ENCODE data around the gene ZNF75A. TPM values are rescaled to one million over a fixed set of nuclear protein-coding genes. Genes with fewer than 3 reads are reported as not detected.

ZNF75A gene
- total RNA-seq, 1 experiment from 2014 or later = 10.3 TPM

- no peak overlapping the region for H3K4me2 ChIP-seq (ENCODE audit: low read length)
- no peak overlapping the region for H2AFZ ChIP-seq (ENCODE audit: low read depth, low read length, poor library complexity, severe bottlenecking)
- H3K9me3 ChIP-seq (ENCODE audit: control insufficient read depth in 1 of 2, insufficient read depth in 1 of 2, low read depth in 1 of 2, low read length in 2 of 2) = peaks cover 12 to 24% of the 10 kb centered on the region in 2 experiments; a peak in 3 of 4 replicates
- TF ChIP-seq SRF (IDR thresholded peaks at IDR 0.05; ENCODE audit: low read depth) = no peak
- no peaks in the 10 kb centered on the region for H3K9me2 ChIP-seq (ENCODE audit: insufficient read depth)
- H3K4me3 ChIP-seq (replicated peaks in 1 of 2; ENCODE audit: low read depth in 1 of 2, low read length in 2 of 2) = no peak overlapping the region
- H3K9ac ChIP-seq (ENCODE audit: low read length) = no peak overlapping the region
- DNase-seq (ENCODE audit: low read depth, low spot score) = no peak
- peaks cover 6 to 28% of the 10 kb centered on the region in 2 experiments for H3K36me3 ChIP-seq (ENCODE audit: control insufficient read depth in 1 of 2, insufficient read depth in 2 of 2, low read length in 2 of 2)
- H3K27me3 ChIP-seq (ENCODE audit: insufficient read depth, low read length) = no peaks in the 10 kb centered on the region
- BruUV-seq (replicated peaks) = no TSS peak
- H3K79me2 ChIP-seq (ENCODE audit: insufficient read depth, low read length) = peaks cover 10% of the 10 kb centered on the region
- no peaks in the 10 kb centered on the region for H4K20me1 ChIP-seq (ENCODE audit: insufficient read depth)
- ChIA-PET CTCF (no interaction called here), RAD21 (ENCODE audit: low non-redundant PET in 1 of 2, low total read pairs in 2 of 2, uncharacterized antibody in 2 of 2, unreplicated experiment in 2 of 2) (no interaction called here), POLR2A (no interaction called here)
- intact Hi-C loops (cut with micrococcal nuclease) = no loop called here
- ATAC-seq = no peak
- H3K4me1 ChIP-seq (ENCODE audit: control insufficient read depth in 1 of 2, insufficient read depth in 2 of 2, low read length in 2 of 2) = no peaks in the 10 kb centered on the region
- no peak overlapping the region for H3K27ac ChIP-seq (ENCODE audit: low read depth, low read length)
Measured at GRCh38 chr16:3295209-3295608, 10.1 kb upstream of the ZNF75A start.

GRCh38 chr16:3295783-3296182, 9.5 kb upstream of the ZNF75A start:
- peaks cover 6 to 18% of the 10 kb centered on the region in 2 experiments; a peak in 3 of 4 replicates for H3K9me3 ChIP-seq (ENCODE audit: control insufficient read depth in 1 of 2, insufficient read depth in 1 of 2, low read depth in 1 of 2, low read length in 2 of 2)
- H3K9ac ChIP-seq (ENCODE audit: low read length) = no peak overlapping the region
- H3K4me1 ChIP-seq (ENCODE audit: control insufficient read depth in 1 of 2, insufficient read depth in 2 of 2, low read length in 2 of 2) = no peaks in the 10 kb centered on the region
- no peak for TF ChIP-seq FOSL1 (IDR thresholded peaks at IDR 0.05; ENCODE audit: low read depth)
- TF ChIP-seq CTCF (IDR thresholded peaks at IDR 0.05 in 2 of 3, conservative IDR thresholded peaks at IDR 0.05 in 1 of 3; ENCODE audit: borderline replicate concordance in 1 of 3, insufficient read depth in 1 of 3, low read depth in 2 of 3, low read length in 2 of 3) = no peak
- no peak for TF ChIP-seq ZNF274 (IDR thresholded peaks at IDR 0.05; ENCODE audit: low read depth, low read length)
- TF ChIP-seq ZFX (IDR thresholded peaks at IDR 0.05) = no peak
- TF ChIP-seq SP1 (IDR thresholded peaks at IDR 0.05; ENCODE audit: low read depth) = no peak
- TF ChIP-seq POLR2AphosphoS5 (IDR thresholded peaks at IDR 0.05; ENCODE audit: low read depth, low read length) = no peak
- no peak for TF ChIP-seq REST (IDR thresholded peaks at IDR 0.05; ENCODE audit: low read depth)
- TF ChIP-seq EGR1 (IDR thresholded peaks at IDR 0.05; ENCODE audit: low read depth) = no peak
- TF ChIP-seq YY1 (IDR thresholded peaks at IDR 0.05; ENCODE audit: extremely low read depth, insufficient replicate concordance, low read depth, low read length) = no peak
- intact Hi-C loops (cut with micrococcal nuclease) = no loop called here
- ChIA-PET RAD21 (ENCODE audit: low non-redundant PET in 1 of 2, low total read pairs in 2 of 2, uncharacterized antibody in 2 of 2, unreplicated experiment in 2 of 2) (no interaction called here), CTCF (no interaction called here), POLR2A (no interaction called here)
- H3K27ac ChIP-seq (ENCODE audit: low read depth, low read length) = no peak overlapping the region
- no TSS peak for BruUV-seq (replicated peaks)
- DNase-seq (ENCODE audit: low read depth, low spot score) (no peak), ATAC-seq (no peak)
- H3K36me3 ChIP-seq (ENCODE audit: control insufficient read depth in 1 of 2, insufficient read depth in 2 of 2, low read length in 2 of 2) = peaks cover 3 to 23% of the 10 kb centered on the region in 2 experiments; a peak in 3 of 4 replicates
- H3K9me2 ChIP-seq (ENCODE audit: insufficient read depth) = no peaks in the 10 kb centered on the region
- H2AFZ ChIP-seq (ENCODE audit: low read depth, low read length, poor library complexity, severe bottlenecking) = no peak overlapping the region
- no peaks in the 10 kb centered on the region for H3K27me3 ChIP-seq (ENCODE audit: insufficient read depth, low read length)
- no peaks in the 10 kb centered on the region for H4K20me1 ChIP-seq (ENCODE audit: insufficient read depth)
- no peak overlapping the region for H3K4me3 ChIP-seq (replicated peaks in 1 of 2; ENCODE audit: low read depth in 1 of 2, low read length in 2 of 2)
- peaks cover 5% of the 10 kb centered on the region for H3K79me2 ChIP-seq (ENCODE audit: insufficient read depth, low read length)
- H3K4me2 ChIP-seq (ENCODE audit: low read length) = no peak overlapping the region
